ENCODE measurements around the gene MAPK6. TPM values are rescaled to one million over a fixed set of nuclear protein-coding genes. Genes with fewer than 3 reads are reported as not detected.

Gene MAPK6
- total RNA-seq, 1 donor = 74.9 TPM

DNA sequence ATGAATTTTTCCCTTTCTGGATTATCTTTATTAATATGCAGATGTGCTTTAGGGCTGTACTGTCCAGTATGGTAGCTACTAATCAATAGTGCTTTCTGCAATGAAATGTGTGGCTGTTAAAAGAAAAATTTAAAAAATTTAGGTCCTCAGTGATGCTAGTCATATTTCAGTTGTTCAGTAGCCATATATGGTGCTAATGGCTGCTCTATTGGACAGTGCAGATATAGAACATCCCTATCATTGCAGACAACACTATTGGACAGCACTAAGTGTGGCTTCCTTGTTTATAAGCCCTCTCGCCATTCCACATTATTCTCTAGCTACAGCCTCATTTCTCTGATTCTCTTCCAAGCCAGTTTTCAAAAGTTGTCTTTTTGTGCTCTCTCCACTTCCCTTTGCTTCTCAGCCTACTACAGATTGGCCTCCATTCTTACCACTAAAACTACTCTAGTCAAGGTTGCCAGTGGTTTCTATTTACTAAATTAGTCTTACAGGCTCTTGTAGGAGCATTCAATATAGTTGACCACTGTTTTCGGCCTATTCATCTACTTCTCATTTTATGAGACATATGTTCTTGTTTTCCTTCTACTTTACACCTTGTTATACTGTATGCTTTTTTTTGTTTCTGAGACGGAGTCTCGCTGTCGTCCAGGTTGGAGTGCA lies 9.5 kb downstream of the MAPK6 start:
- no peak for DNase-seq (ENCODE audit: low read depth)
- TF ChIP-seq, protein P1, sequence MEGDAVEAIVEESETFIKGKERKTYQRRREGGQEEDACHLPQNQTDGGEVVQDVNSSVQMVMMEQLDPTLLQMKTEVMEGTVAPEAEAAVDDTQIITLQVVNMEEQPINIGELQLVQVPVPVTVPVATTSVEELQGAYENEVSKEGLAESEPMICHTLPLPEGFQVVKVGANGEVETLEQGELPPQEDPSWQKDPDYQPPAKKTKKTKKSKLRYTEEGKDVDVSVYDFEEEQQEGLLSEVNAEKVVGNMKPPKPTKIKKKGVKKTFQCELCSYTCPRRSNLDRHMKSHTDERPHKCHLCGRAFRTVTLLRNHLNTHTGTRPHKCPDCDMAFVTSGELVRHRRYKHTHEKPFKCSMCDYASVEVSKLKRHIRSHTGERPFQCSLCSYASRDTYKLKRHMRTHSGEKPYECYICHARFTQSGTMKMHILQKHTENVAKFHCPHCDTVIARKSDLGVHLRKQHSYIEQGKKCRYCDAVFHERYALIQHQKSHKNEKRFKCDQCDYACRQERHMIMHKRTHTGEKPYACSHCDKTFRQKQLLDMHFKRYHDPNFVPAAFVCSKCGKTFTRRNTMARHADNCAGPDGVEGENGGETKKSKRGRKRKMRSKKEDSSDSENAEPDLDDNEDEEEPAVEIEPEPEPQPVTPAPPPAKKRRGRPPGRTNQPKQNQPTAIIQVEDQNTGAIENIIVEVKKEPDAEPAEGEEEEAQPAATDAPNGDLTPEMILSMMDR (IDR thresholded peaks at IDR 0.05; ENCODE audit: insufficient read depth, low read length) = no peak
- H3K4me3 ChIP-seq (ENCODE audit: low read depth, low read length) = no peak overlapping the region

DNA sequence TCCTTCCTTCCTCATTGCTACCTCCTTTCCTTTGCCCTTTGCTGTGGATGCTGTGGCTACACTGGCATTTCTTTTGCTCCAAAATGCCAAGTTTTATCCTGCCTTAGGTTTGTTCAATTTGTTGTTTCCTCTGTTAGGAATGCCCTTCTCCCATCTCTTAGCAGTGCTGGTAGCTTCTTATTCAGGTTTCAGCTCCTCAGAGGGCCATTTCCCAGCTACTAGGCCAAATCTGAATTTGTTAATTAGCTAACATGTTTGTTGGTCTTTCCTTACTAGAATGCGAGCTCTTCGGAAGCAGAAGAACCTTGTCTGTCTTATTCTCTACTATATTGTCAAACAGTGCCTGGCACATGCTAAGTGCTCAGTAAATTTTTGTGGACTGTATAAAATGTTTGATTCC lies 11.0 kb downstream of the MAPK6 start:
- no peak for DNase-seq (ENCODE audit: low read depth)
- TF ChIP-seq, protein P1 (IDR thresholded peaks at IDR 0.05; ENCODE audit: insufficient read depth, low read length) = no peak

DNA sequence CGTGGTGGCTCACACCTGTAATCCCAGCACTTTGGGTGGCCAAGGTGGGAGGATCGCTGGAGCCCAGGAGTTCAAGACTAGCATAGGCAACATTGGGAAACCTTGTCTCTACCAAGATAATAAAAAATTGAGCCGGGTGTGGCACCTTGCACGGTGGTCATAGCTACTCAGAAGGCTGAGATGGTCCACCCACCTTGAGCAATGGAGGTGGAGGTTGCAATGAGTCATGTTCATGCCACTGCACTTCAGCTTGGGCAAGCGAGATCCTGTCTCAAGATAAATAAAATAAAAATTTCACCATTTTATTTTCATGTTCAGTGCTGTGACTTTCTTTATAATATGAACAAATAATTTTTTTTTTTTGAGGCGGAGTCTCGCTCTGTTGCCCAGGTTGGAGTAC lies 12.5 kb downstream of the MAPK6 start:
- TF ChIP-seq, protein P1 (IDR thresholded peaks at IDR 0.05; ENCODE audit: insufficient read depth, low read length) = no peak
- no peak overlapping the region for H3K4me3 ChIP-seq (ENCODE audit: low read depth, low read length)
- no peak for DNase-seq (ENCODE audit: low read depth)

More for the DNA sequence above, 11.0 kb downstream of the MAPK6 start:
- H3K4me3 ChIP-seq (ENCODE audit: low read depth, low read length) = no peak overlapping the region

DNA sequence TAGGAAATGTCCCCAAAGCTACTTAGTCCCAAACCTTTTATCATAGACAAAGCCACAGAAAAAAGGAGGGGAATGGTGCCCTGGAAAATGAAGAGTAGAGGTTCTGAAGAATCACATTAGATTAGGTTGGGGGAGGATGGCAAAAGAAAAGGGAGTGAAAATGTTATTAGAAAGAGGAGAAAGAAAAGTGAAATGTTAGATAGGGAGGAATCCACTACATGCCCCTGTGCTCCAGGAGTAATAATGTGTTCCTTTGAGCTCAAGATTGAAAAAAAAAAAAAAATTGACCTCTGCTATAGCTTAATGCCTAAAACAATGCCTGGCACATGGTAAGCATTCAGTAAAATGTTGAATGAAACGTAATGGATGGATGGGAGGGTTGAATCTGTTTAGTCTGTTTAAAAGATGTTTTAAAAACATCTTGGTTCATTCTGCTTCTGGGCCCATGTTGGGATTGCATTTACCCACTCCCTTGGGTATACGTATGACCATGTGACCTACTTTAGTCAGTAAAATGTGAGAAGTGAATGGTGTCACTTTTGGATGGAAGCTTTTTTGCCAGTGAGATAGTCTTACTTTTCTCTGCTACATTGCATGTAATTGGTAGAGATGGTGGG lies 19.0 kb downstream of the MAPK6 start:
- TF ChIP-seq, protein P1 (IDR thresholded peaks at IDR 0.05; ENCODE audit: insufficient read depth, low read length) = no peak

DNA sequence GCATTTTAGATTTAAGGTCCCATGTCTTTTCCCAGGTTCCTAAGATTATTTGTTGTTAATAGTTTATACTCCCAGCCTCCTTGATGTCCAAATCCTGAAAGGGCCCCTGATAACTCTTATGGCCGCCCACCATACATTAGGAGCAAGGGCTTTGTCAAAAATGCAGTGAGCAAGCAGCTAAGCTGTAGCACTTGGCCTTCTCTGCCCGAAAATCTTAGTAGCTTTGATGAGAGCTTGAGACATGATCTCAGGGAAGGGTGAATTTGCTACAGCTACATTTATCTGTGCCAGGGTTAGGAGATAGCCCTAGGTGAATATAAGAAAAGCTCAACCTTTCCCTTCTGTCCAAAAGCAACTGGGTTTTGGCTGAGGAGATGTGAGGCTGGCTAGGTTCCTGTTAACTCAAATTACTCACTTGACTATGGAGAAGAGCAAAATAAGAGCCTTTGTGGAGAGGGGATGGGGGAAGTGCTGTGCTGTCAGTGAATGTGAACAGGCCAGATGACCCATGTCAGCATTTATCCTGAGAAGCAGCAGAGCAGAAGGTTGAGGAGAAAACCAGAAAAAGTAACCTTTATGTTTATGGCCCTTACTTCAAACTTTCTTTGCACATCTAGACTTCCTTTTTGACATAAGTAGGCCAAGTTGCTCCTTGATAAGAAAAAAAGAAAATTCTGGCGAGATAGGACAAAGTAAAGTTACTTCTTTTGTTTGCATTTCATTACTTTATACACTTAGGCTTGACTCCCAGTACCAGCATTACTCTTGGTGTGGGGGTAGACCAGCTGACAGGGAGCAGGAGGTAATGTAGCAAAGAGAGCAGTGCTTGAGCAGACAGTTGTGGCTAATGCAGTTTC lies 21.1 kb downstream of the MAPK6 start:
- TF ChIP-seq, protein P1 (IDR thresholded peaks at IDR 0.05; ENCODE audit: insufficient read depth, low read length) = no peak
- H3K4me3 ChIP-seq (ENCODE audit: low read depth, low read length) = no peak overlapping the region
- peak; percentile 58 for DNase-seq (ENCODE audit: low read depth)

More for the DNA sequence above, 19.0 kb downstream of the MAPK6 start:
- H3K4me3 ChIP-seq (ENCODE audit: low read depth, low read length) = no peak overlapping the region
- DNase-seq (ENCODE audit: low read depth) = no peak

DNA sequence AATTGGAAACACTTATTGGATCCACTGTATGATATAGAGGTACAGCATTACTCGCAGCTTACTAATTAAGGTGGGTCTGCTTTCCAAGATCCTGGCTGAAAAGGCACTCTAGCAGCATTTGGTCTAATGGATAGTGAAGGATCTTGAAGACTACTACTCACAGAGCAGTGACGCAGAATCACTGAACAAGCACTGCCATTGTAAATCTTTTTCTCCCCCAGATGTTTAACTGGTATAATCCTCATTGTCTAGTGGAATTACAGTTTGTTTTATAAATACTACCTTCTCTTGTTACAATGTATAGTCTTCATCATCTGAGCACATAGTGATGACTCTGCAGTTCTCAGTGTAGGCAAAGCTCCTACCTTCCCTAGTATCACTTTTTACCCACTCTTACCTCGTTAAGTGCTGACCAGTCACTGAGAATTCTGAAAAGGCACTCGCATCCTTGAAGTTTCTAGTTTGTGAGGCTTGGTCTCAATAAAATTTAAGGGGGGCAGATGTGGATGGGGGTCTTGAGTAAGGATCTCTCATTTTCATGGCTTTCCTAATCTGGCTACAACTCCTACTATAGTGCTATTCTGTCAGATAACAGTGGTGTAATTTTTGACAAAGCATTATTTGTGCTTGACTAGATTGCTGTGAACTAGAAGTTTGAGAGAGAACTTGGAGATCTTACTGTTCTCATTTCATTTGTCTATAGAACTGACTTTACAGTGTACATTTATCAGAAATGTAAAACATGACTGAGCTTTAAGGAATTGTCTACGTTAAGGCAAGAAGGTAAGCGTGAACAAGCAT lies 23.2 kb downstream of the MAPK6 start:
- DNase-seq (ENCODE audit: low read depth) = no peak
- no peak overlapping the region for H3K4me3 ChIP-seq (ENCODE audit: low read depth, low read length)
- TF ChIP-seq, protein P1 (IDR thresholded peaks at IDR 0.05; ENCODE audit: insufficient read depth, low read length) = no peak
